B cell (primary cell): ENCODE results near the gene ITIH2. TPM values are rescaled to one million over a fixed set of nuclear protein-coding genes. Genes with fewer than 3 reads are reported as not detected.

Source experiments
- ATAC-seq: fragments of 200-7000 bp; cut with Tn5 transposase; one replicate; pipeline ENCODE4 v1.10.0; 2021; ENCODE audit warnings: low read depth, mild to moderate bottlenecking, moderate number of reproducible peaks, moderate library complexity
- CTCF ChIA-PET: fragments of 350-600 bp; sonication (Branson Sonifier 250); formaldehyde crosslinking; loops from one replicate; lab custom pipeline; 2021; ENCODE audit warnings: antibody characterized with exemption, inconsistent platforms; lab: Charles Lee
- POLR2A ChIA-PET: fragments of 350-600 bp; sonication (Branson Sonifier 250); formaldehyde crosslinking; loops from one replicate; lab custom pipeline; 2021; ENCODE audit warnings: antibody characterized with exemption; lab: Charles Lee
- DNase-seq: peaks from one replicate; pipeline ENCODE4 v3.0.0; 2013
- H2AFZ ChIP-seq: 2 replicates; pipeline ENCODE4 v1.6.1; 2012; ENCODE audit warnings: mild to moderate bottlenecking, low read depth, low read length; ENCODE audit not compliant: insufficient read depth, poor library complexity, severe bottlenecking
- H3K27ac ChIP-seq, 2 donors: 1 replicate in 1 of 2; 2 replicates in 1 of 2; pipeline ENCODE4 v1.5.1; 2012 to 2013; ENCODE audit warnings: low read length in 2 of 2, mild to moderate bottlenecking in 2 of 2, moderate library complexity in 1 of 2
- H3K27me3 ChIP-seq, 4 experiments: fragments of 200-600 bp in 1 of 4; sonication (generic) in 1 of 4; replicated peaks in 1 of 4; 1 replicate in 2 of 4; 2 replicates in 2 of 4; pipeline versions ENCODE4 v1.6.1 to v1.7.0; 2013 to 2016; ENCODE audit warnings: low read length in 3 of 4, mild to moderate bottlenecking in 2 of 4, mixed read lengths in 1 of 4, moderate library complexity in 1 of 4; ENCODE audit not compliant: insufficient read depth in 4 of 4, control insufficient read depth in 3 of 4; ENCODE audit errors: control extremely low read depth in 1 of 4
- H3K36me3 ChIP-seq, 2 experiments: replicated peaks in 1 of 2; 1 replicate in 1 of 2; 2 replicates in 1 of 2; pipeline versions ENCODE4 v1.6.1 to v1.7.1; 2013; ENCODE audit warnings: low read length in 1 of 2; ENCODE audit not compliant: insufficient read depth in 2 of 2, control insufficient read depth in 1 of 2; ENCODE audit errors: control extremely low read depth in 1 of 2, extremely low read depth in 1 of 2
- H3K4me1 ChIP-seq, 2 donors: fragments of 200-600 bp in 1 of 2; sonication (generic) in 1 of 2; 1 replicate in 1 of 2; 2 replicates in 1 of 2; pipeline versions ENCODE4 v1.5.1 to v1.6.1; 2013 to 2017; ENCODE audit warnings: low read length in 2 of 2; ENCODE audit not compliant: control insufficient read depth in 2 of 2, insufficient read depth in 2 of 2
- H3K4me2 ChIP-seq: replicated peaks from 2 replicates; pipeline ENCODE3; 2012; ENCODE audit warnings: mild to moderate bottlenecking, low read depth, low read length; ENCODE audit not compliant: poor library complexity, severe bottlenecking
- H3K4me3 ChIP-seq, 5 experiments: fragments of 200-600 bp in 1 of 5; sonication (generic) in 1 of 5; 1 replicate in 3 of 5; 2 replicates in 2 of 5; pipeline versions ENCODE4 v1.5.1 to v1.7.0; 2011 to 2016; ENCODE audit warnings: low read length in 4 of 5, mild to moderate bottlenecking in 4 of 5, low read depth in 2 of 5, control low read depth in 1 of 5, moderate library complexity in 1 of 5; ENCODE audit not compliant: insufficient read depth in 1 of 5; ENCODE audit errors: control extremely low read depth in 1 of 5, extremely low read depth in 1 of 5
- H3K79me2 ChIP-seq: fragments of 200-600 bp; sonication (generic); one replicate; pipeline ENCODE4 v1.6.0; 2016; ENCODE audit warnings: low read length; ENCODE audit not compliant: control insufficient read depth, insufficient read depth
- H3K9ac ChIP-seq: fragments of 200-600 bp; sonication (generic); 2 replicates; pipeline ENCODE4 v1.6.1; 2017; ENCODE audit warnings: mild to moderate bottlenecking, low read length, moderate library complexity
- H3K9me3 ChIP-seq, 3 donors: one replicate each; pipeline versions ENCODE4 v1.6.1 to v1.7.1; 2013; ENCODE audit warnings: low read length in 2 of 3; ENCODE audit not compliant: control insufficient read depth in 2 of 3, insufficient read depth in 1 of 3; ENCODE audit errors: control extremely low read depth in 1 of 3
- H4K20me1 ChIP-seq: 2 replicates; pipeline ENCODE4 v1.6.0; 2012; ENCODE audit warnings: mild to moderate bottlenecking, low read length; ENCODE audit not compliant: insufficient read depth, control insufficient read depth, poor library complexity, severe bottlenecking
- H3K27ac Mint-ChIP-seq: one replicate; pipeline ENCODE4 v1.8.0; 2021; ENCODE audit warnings: mixed read lengths
- H3K27me3 Mint-ChIP-seq: one replicate; pipeline ENCODE4 v1.8.0; 2021; ENCODE audit warnings: mixed read lengths
- H3K4me1 Mint-ChIP-seq: one replicate; pipeline ENCODE4 v1.8.0; 2021; ENCODE audit warnings: mixed read lengths
- H3K4me3 Mint-ChIP-seq: one replicate; pipeline ENCODE4 v1.8.0; 2021; ENCODE audit warnings: mixed read lengths
- H3K9me3 Mint-ChIP-seq: one replicate; pipeline ENCODE4 v1.8.0; 2022; ENCODE audit warnings: mixed read lengths; ENCODE audit not compliant: insufficient read depth
- CTCF ChIP-seq: fragments of 200-600 bp; IDR thresholded peaks from one replicate; pipeline ENCODE4 v1.8.0; 2022; ENCODE audit warnings: antibody characterized with exemption, mild to moderate bottlenecking
- EZH2 ChIP-seq: IDR thresholded peaks from 2 replicates; pipeline ENCODE4 v1.6.1; 2012; ENCODE audit warnings: borderline replicate concordance, low read depth, mild to moderate bottlenecking, moderate library complexity, low read length; ENCODE audit not compliant: insufficient read depth, poor library complexity, severe bottlenecking
- WGBS: methylation state at CpG from one replicate; pipeline ENCODE4 v1.1.5; 2013; ENCODE audit warnings: missing lambda C conversion rate; ENCODE audit not compliant: insufficient coverage; 5-methylcytosine and 5-hydroxymethylcytosine counted together
- intact Hi-C: fragments of 100-400 bp; cut with micrococcal nuclease; formaldehyde crosslinking; loops from one replicate; pipeline ENCODE4 v1.10.0; 2022
- polyA plus RNA-seq: library from polyadenylated mRNA; depleted of rRNA; stranded (reverse); fragments of >200 nt; gene quantifications from 2 replicates; pipeline ENCODE4 v1.2.3, GENCODE V29; 2012
- total RNA-seq, 2 donors: library from RNA; stranded (reverse); fragments of 120-200 nt in 1 of 2; gene quantifications; 1 replicate in 1 of 2; 2 replicates in 1 of 2; pipeline versions ENCODE4 v1.2.3 to v1.2.4, GENCODE V29; 2013 to 2022

The ITIH2 gene
- total and polyA plus RNA-seq, 2 donors (not counting 1 experiment from before 2014, with no cell fraction given), result not detected

DNA sequence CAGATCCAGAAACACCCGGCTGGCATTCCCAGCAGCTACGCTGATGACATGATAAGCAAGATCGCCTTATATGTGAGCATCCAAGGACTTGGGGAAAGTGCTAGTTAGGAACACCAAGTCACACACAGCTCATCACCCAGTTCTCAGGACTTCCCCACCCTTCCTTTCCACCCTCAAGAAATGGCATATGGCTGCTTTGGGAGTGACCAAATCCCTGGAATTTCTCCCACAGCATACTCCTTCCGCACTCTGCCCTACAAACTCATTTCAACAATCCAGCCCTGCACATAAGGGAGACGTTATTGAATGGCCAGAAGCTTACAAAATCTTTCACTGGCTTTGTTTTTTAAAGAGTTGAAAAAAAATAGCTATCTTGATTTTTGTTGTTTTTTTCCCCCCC, 40.6 kb upstream of the ITIH2 start:
- Mint-ChIP-seq H3K27me3 (peaks cover 53% of the 10 kb centered on the region), H3K27ac (no peak overlapping the region), H3K9me3 (no peaks in the 10 kb centered on the region), H3K4me3 (no peak overlapping the region), H3K4me1 (peaks cover 9% of the 10 kb centered on the region)
- Histone ChIP-seq H3K4me1 (peaks cover 8 to 11% of the 10 kb centered on the region in 2 donors), H4K20me1 (no peaks in the 10 kb centered on the region), H2AFZ (no peak overlapping the region), H3K9ac (no peak overlapping the region), H3K4me3 (no peak overlapping the region), H3K27ac (no peak overlapping the region), H3K9me3 (no peaks in the 10 kb centered on the region), H3K36me3 (no peaks in the 10 kb centered on the region), H3K27me3 (peaks cover 0 to 47% (median 23%) of the 10 kb centered on the region in 4 experiments), H3K4me2 (no peak overlapping the region), H3K79me2 (no peaks in the 10 kb centered on the region)
- WGBS, result 100% methylated on average over 1 of the region's 5 CpGs
- ChIA-PET POLR2A (no interaction called here), CTCF (interaction anchor here (1.3 kb wide), 1 partner anchor 25 kb away, joined by 4 read pairs; no protein-coding TSS in a partner anchor)
- intact Hi-C loops, result no loop called here
- ATAC-seq (no peak), DNase-seq (no peak)
- no peak for TF ChIP-seq EZH2
- no peak for TF ChIP-seq CTCF

GRCh38 chr10:7664707-7665106, 38.4 kb upstream of the ITIH2 start:
- Histone ChIP-seq H3K27ac (no peak overlapping the region), H3K4me3 (no peak overlapping the region), H3K36me3 (no peaks in the 10 kb centered on the region), H4K20me1 (no peaks in the 10 kb centered on the region), H3K79me2 (no peaks in the 10 kb centered on the region), H2AFZ (no peak overlapping the region), H3K27me3 (peaks cover 0 to 49% (median 30%) of the 10 kb centered on the region in 4 experiments), H3K4me2 (no peak overlapping the region), H3K9ac (no peak overlapping the region), H3K9me3 (no peaks in the 10 kb centered on the region), H3K4me1 (peaks cover 12 to 16% of the 10 kb centered on the region in 2 donors)
- ChIA-PET POLR2A (no interaction called here), CTCF (interaction anchor here (1.0 kb wide), 1 partner anchor 20 kb away, joined by 4 read pairs; no protein-coding TSS in a partner anchor)
- Mint-ChIP-seq H3K9me3 (no peaks in the 10 kb centered on the region), H3K27ac (no peak overlapping the region), H3K4me3 (no peak overlapping the region), H3K27me3 (peaks cover 57% of the 10 kb centered on the region), H3K4me1 (peaks cover 16% of the 10 kb centered on the region)
- intact Hi-C loops, result no loop called here
- WGBS, result no CpG with 5 or more reads among the region's 2 CpGs
- DNase-seq (no peak), ATAC-seq (no peak)
- TF ChIP-seq EZH2, result no peak
- TF ChIP-seq CTCF, result no peak
